NCI-H1092 treated with DMSO at 0.1 percent for 48 hours (cell line): ENCODE data around the gene PARD3B.
"Not testable (repeated sequence)": the region's sequence is repeated elsewhere in the genome, so short reads cannot be mapped to it uniquely, and the experiment has no call there.

Experiments used
- DNase-seq: peaks from one replicate; lab custom pipeline; 2025; lab: John Stamatoyannopoulos, UW

Gene PARD3B

DNA sequence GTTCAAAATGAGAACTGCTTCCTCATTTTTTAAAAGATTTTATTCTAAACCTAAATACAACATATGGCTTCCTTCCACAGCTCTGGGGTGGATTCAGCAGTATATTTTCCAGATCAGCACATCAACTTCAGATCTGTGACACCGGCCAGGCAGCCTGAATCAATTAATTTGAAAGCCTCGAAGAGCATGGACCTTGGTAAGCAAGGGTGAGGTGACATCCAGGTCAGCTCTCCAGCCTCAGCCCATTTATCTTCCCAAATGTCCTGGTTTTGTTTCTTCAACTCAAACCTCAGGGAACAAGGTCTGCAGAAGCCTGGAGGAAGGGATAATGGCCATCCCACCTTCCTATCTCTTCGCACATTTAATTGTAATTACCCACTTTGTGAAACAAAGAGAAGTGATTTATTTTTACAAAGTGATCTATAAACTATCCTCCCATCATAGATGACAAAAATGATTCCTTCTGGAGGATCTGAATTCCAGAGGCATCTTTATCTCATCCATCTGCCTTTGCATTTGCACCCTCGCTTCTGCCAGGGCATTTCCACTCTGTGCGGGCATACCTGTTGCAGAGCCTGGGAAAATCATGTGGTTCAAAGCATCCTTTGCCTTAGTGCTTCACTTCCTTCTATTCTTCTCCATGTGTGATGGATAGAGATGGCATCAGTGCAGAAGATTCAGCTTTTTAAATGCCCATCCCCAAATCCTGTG is 648.0 kb downstream of the PARD3B start:
- no peak for DNase-seq

DNA sequence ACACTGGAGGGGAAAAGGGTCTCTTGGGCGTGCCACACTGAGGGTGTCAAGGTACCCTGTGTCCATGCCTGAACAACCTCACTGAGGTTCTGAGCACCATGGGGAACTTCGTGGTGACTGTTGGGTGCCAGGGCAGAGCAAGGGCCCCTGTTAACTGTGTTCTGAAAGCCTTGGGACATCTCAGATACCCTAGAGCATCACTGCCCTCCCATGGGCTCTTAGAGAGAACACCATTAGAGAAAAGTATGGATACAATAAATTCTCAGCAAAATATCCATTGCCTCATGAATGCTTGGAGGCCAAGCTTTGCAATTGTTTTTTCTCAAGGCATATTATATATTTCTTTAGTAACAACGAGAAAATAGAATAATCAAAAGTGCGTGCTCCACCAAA is 648.6 kb downstream of the PARD3B start:
- no peak for DNase-seq

DNA sequence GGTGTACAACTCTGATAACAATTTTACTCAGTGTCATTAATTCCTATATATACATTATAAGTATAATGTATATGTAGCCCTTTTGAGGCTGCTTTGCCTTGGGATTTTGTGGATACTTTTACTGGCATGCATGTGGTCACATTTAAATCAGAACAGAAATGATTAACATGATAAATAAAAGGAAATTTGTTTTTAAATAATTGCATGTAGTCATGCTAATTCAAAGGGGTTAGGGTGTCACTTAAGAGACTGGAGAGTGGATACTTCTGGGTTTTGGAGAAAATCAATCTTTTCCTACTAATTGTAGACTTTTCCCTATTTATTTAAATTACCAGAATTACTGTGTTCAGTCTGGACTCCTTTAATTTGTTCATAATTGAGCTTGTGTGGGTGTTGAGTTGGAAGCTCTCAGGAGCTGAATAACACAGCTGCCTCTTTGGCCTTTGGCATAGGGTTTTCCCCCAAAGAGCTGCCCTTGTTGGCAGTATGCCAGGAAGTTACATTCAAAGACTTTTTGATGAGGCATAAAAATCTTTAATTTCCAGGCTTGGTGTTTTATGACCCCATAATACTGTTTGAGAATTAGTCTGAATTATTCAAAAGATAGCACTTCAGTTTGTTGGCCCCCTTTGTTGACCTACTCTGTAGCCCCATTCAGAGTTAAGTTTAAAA is 652.3 kb downstream of the PARD3B start:
- no peak for DNase-seq

DNA sequence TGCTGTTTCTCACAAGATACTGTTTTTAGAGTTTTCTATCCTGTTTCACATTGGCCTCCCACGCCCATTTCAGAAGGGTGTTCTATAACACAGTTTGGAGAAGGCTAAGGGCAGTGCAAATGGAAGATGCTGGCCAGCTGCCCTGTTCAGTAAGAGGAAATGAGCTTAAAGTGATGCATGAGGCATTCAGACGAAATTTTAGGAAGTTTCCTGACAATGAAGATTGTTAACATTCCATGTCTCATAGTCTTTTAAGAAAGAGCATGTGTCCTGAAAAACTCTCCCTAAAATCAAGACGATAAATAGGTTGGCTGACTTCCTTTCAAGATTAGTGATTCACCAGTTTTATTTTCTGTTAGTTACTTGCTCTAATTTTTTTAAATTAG is 652.9 kb downstream of the PARD3B start:
- no peak for DNase-seq

DNA sequence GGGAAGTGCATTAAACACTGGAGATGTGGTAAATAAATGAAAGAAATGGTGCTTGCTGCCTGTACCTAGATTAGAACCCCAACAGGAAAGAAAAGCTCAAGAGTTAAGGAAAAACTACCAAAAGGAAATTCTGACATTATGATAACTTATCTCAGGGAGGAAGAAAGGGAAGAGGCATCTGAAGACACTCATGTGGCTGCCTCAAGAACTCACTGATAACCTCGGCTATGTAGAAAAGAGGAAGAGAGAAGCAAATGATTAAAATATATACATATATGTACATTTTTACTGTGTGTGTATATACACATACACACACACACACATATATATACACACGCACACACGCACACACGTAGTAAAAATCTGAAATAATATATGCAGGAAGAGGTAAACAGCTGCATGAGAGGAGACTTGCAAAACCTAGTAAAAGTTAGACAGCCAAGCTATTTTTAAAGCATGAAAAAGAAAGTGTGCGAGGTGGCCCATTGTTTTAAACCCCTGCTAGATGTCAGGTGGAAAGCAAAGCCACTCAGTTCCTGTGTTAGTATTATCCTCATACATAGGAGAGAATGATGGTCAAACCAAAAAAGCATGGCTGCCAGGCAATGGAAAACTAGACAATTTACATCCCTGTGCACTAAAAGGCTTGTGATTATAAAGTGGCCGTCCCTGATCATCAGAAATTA is 654.0 kb downstream of the PARD3B start:
- DNase-seq: no peak

DNA sequence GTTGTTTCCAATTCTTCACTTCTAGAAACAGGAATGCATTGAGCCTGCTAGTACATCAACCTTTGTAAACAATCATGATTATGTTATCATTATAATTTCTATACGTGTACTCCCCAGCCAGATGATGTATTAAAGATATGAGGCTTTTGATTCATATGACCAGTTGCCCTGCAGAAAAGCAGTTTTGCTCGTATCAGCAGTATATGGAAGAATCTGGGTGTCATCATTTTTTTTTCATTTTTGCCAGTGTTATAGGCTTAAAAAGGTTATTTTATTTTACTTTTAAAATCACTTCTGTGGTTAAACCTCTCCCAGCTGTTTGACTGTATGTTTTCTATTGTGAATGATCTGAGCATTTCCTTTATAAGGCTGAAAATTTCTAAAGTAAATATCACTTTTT is 665.2 kb downstream of the PARD3B start:
- DNase-seq: no peak

DNA sequence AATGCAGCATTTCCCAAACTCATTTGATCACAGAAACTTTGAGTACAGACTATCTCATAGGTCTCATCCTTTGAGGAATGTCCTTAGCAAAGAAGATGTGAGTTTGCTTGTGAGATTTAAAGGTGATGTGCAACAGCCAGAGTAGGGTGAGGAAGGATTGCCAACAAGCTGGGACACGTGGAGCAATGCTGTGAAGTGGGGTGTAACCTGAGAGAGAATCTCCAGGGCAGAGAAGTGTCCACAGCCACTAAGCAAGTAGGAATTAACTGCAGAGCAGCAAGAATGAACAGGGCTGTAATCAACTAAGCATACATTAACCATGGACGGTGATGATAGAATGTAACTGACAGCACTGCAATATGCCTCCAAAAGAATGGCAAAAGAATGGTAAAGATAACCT is 667.1 kb downstream of the PARD3B start:
- DNase-seq: no peak

DNA sequence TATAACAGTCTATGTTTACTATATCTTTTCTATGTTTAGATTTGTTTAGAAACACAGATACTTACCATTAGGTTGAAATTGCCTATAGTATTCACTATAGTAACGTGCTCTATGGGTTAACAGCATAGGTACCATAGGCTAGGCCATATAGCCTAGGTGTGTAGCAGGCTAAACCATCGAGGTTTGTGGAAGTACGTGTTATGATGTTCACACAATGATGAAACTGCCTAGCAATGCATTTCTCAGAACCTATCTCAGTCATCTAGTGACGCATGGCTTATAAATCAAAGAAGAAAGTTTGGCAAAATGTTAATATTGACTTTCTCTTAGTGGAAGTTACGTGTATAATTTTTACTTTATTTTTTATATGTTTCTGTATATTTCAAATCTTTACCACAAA is 670.8 kb downstream of the PARD3B start:
- DNase-seq: no peak

DNA sequence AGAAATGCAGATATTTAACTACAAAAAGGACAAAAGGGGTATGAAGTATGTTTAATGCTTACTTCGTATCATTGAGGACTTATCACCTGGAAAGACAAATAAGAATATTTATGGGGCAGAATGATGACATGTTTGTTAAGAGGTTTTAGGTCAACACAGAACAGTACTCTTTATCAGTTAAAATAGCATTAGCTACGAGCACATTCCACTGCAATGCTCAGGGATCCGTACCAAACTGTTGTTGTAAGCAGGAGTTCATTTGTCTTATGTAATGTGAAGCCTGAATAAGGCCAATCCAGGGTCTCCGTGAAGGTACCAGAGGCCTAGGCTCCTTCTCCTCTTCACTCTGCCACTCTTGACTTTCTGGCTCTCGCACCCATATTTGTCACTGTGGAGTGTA is 671.3 kb downstream of the PARD3B start:
- DNase-seq: no peak

DNA sequence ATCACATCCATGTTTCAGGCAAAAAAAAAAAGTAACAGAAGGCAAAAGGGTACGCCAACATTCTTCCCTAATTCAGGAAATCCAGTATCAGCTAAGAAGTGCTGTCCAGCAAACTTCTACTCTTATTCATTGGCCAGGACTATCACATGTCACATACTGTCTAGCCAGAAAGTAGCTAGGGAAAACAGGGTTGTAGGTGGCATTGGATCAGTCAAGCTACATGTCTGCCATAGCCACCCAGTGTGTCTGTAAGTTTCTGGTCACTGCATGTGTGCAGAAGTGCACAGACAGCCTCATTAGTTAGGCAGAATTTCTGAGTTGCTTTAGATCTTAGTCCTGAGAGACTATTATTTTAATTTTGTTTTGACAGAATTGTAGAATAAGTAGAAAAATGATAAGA is 671.7 kb downstream of the PARD3B start:
- no peak for DNase-seq

DNA sequence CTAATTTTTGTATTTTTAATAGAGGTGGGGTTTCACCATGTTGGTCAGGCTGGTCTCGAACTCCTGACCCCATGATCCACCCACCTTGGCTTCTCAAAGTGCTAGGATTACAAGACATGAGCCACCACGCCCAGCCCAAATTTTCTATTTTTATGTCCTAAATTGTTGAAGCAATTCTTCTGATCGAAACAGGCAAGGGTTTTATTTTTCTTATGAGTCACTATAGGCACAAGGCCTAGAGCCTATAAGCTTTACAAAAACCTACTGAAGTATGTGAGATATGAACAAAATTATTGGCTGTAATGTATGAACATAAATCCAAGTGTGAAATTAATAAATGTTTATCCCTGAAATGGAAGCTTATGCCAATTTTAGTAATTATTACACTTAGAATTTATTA is 672.8 kb downstream of the PARD3B start:
- no peak for DNase-seq

DNA sequence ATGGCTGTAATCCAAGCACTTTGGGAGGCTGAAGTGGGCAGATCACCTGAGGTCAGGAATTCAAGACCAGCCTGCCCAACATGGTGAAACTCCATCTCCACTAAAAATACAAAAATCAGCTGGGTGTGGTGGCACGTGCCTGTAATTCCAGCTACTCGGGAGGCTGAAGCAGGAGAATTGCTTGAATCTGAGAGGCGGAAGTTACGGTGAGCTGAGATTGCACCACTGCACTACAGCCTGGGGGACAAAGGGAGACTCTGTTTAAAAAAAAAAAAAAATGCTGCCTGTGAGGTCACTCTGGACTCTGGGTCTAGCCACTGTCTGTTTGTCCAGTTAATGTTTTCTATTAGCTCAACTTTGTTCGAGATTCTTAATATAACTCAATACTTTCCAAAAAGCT is 673.5 kb downstream of the PARD3B start:
- not testable (repeated sequence) for DNase-seq

DNA sequence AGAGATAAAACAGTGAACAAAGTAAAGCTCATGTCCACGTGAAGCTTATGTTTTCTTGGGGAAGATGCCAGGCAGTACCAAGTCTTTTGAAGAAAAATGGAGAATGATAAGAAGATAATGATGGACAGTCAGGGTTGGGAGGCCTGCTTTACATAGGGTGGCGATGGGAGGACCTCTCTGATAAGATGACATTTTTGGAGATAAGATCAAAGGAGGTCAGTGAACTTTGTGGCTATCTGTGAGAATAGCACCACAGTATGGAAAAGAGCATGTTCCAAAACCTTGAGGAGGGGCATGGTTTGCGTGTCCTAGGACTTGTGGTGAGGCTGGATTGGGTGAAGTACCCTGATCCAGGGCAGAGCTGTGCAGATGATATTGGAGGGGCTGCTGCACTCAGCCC is 675.3 kb downstream of the PARD3B start:
- DNase-seq: no peak

DNA sequence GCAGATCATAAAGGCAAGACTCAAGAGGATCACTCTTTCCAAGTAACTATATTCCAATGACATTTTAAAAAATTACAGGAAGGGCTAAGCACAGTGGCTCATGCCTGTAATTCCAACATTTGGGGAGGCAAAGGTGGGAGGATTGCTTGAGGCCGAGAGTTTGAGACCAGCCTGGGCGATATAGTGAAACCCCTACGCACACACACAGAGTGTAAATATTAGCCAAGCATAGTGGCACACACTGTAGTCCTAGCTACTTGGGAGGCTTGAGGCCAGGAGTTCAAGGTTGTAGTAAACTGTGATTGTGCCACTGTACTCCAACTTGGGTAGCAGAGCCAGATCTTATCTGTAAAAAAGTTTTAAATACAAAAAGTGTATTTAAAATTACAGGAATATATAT is 686.8 kb downstream of the PARD3B start:
- no peak for DNase-seq

DNA sequence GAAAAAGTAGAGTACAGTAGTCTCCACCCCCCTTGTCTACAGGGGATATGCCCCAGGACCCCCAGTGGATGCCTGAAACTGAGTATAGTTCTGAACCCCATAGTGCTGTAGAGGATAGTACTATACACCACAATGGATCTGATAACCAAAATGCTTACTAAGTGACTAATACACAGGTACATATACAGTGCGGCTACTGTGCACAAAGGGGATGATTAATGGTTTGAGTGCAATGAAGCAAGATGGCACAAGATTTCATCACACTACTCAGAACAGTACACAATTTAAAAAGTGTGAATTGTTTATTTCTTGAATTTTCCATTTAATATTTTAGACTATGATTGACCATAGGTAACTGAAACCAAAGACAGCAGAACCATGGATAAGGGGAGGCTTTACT is 690.2 kb downstream of the PARD3B start:
- no peak for DNase-seq

DNA sequence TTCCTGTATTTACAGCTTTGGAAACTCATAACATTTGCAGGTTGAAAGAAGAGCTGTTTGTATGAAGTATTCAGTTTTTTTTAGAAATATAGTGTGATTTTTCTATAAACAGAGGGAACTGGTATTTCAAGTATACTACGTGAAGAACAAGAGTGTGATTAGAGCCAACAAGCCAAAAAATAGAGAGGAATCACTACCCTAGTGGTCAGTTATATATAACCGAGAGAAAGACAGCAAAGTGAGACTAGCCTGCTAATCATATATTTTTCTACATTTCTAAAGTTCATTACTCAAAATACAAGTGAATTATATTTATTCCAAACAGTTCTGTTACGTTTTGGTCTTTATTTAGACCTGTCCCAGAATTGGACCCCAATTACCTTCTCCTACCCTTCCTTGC is 692.2 kb downstream of the PARD3B start:
- no peak for DNase-seq

DNA sequence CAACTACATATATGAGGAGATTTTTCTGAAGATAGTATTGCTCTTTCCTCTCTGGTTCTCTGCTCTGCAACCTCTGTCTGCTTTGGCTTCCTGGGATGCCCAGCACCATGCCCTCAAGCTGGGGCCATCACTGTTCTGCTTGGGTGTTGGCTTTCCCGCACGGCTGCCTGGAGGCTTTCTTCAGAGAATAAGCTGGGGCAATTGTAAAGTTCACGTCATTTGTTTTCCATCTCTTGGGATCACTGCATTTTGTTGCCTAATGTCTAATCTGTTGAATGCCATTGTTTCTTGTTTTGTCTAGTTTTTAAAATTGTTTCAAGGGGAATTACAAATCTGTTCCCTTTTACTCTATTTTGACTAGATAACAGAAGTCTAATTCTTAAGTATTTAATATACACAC is 699.7 kb downstream of the PARD3B start:
- no peak for DNase-seq

DNA sequence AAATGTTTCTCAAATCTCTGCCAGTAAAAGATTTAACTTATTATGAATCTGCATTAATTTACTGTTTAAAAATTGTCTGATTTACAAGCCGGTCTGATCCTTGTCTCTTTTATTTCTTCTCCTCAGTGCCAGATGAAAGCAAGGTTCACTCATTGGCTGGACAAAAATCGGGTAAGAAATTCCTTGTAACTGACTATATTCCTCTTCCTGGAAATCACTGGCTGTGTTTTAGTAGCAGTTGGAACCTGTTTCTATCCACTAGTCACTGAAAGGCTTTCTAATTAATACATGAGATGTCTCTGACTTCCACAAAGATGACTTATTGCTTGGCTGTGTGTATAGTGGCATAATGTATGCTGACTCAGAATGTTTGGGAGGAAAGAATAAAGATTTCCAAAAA is 700.4 kb downstream of the PARD3B start:
- DNase-seq: no peak

DNA sequence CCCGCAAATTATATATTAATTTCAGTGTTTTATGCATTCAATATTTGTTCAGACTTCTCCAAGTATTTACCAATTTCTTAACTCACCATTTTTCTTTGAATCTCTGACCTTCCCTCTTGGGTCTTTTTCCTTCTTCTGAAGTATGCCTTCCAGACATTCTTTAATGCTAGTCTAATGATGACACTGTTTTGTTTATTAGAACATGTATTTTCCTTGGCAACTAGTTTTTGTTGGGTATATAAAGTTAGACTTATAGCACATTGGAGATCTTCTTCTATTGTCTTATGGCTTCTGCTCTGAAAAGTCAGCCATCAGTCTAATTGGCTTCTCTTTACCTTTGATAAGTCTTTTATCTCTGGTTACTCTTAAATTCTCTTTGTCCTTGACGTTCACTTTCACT is 713.8 kb downstream of the PARD3B start:
- DNase-seq: no peak

DNA sequence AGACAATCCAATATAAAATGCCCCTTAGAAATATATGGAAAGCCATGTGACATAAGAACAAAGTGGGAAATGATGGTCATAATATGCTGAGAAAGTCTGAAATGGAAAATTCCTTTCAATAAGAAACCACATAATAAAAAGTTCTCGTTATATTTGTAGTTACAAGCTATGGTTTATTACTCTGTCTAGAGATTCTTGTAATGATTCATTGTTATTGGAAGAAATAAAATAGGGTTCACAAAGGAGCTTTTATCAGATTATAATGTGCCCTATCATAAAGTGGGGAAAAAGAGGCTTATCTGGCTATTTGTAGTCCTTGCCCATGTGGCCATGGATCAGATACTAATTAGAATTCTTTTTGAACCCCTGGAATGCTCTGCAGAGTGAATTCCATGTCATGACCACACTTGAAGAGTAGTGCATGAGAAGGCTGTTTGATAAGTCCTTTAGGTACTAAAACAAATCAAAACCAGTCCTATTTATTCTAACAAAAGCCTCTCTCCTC is 716.3 kb downstream of the PARD3B start:
- DNase-seq: no peak

DNA sequence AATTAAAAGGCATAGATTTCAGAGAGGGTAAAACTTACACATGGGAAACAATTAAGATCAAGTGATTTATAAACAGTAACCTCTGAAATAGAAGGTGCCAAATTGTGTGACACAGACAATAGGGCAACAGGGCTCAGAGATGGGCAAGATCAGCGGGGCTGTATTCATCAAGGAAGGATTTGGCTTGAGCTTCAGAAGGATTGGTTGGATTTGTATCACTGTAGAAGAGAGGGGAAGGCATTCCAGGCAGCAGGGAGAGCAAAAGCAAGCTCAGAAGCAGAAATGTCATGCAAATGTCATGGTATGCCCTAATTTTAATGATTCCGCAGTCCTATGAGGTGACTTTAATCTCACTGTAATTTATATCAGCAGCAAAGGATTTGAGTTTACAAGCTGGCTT is 722.0 kb downstream of the PARD3B start:
- DNase-seq: no peak

DNA sequence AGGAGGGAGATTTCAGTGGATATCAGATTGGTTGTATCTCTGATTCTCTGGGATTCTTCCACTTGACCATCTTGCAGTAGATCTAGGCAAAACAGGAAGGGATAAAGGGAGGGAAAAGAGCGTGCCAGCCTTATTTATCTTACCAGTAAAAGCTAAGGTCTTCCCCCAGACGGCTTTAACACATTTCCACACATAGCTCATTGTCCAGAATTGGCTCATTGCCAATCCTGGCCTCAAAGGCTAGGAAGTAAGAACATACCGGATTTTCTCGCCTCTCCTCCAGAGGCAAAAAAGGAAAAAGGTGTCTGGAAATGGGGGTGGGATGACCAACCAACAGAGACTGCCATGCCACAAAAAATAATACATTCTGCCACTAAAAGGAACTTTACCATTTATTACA is 725.4 kb downstream of the PARD3B start:
- DNase-seq: no peak

DNA sequence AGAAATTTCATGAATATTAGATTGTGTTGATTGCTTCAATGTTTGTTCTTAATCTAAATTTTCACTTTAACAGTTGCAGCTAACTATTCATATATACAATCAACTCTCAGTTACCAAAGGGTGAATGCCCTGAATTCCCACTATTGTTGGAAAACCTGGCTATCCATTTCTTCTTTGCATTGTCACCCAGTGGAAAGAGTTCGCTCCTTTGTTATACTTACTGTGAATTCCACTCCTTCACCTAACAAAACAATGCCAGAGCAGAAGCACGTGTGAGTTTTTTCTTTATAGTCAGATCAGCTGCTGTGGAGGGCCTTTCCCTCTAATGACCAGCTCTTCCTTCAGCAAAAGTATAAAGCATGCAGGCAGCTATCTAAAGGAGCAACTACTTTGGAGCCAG is 727.9 kb downstream of the PARD3B start:
- no peak for DNase-seq
